Dermis blood vessel endothelial cell (primary cell): ENCODE data around the gene BORCS5. TPM values are rescaled to one million over a fixed set of nuclear protein-coding genes. Genes with fewer than 3 reads are reported as not detected.
A peak's percentile ranks its signal among the peaks of the same experiment; 100 is the strongest.
"Not testable (repeated sequence)": the region's sequence is repeated elsewhere in the genome, so short reads cannot be mapped to it uniquely, and the experiment has no call there.

Experiments used
- DNase-seq: peaks from one replicate; pipeline ENCODE4 v3.0.0; 2010
- total RNA-seq: library from RNA; depleted of rRNA; stranded (reverse); fragments of >200 nt; gene quantifications from 2 replicates; pipeline ENCODE4 v1.2.3, GENCODE V29; 2014

Gene BORCS5
- total RNA-seq, 1 donor from 2014 or later = 2.9 TPM

- no peak for DNase-seq
These were observed 109.3 kb downstream of the BORCS5 start for GRCh38 chr12:12466157-12466556.

GRCh38 chr12:12467264-12467663, 110.4 kb downstream of the BORCS5 start:
- DNase-seq = no peak

- DNase-seq = peak; percentile 13
These were observed 110.9 kb downstream of the BORCS5 start for GRCh38 chr12:12467688-12468261.

GRCh38 chr12:12468575-12468974, 111.7 kb downstream of the BORCS5 start:
- DNase-seq = no peak

GRCh38 chr12:12469386-12469785, 112.5 kb downstream of the BORCS5 start:
- DNase-seq = no peak

GRCh38 chr12:12470751-12471306, 114.0 kb downstream of the BORCS5 start:
- DNase-seq = no peak

GRCh38 chr12:12471982-12472961, 115.4 kb downstream of the BORCS5 start:
- DNase-seq = not testable (repeated sequence)

- no peak for DNase-seq
These were observed 116.3 kb downstream of the BORCS5 start for GRCh38 chr12:12473223-12473622.

GRCh38 chr12:12474471-12474928, 117.6 kb downstream of the BORCS5 start:
- no peak for DNase-seq

- peak; percentile 92 for DNase-seq
These were observed 118.3 kb downstream of the BORCS5 start for GRCh38 chr12:12474931-12475795.

GRCh38 chr12:12476857-12477531, 120.1 kb downstream of the BORCS5 start:
- no peak for DNase-seq

GRCh38 chr12:12477532-12477890, 120.6 kb downstream of the BORCS5 start:
- no peak for DNase-seq

- DNase-seq = no peak
These were observed 123.2 kb downstream of the BORCS5 start for GRCh38 chr12:12480074-12480473.

GRCh38 chr12:12481631-12482030, 124.8 kb downstream of the BORCS5 start:
- peak; percentile 75 for DNase-seq

- no peak for DNase-seq
These were observed 125.4 kb downstream of the BORCS5 start for GRCh38 chr12:12482150-12482761.

GRCh38 chr12:12482959-12483358, 126.1 kb downstream of the BORCS5 start:
- DNase-seq = no peak

- no peak for DNase-seq
These were observed 126.6 kb downstream of the BORCS5 start for GRCh38 chr12:12483438-12483837.

- DNase-seq = no peak
These were observed 129.9 kb downstream of the BORCS5 start for GRCh38 chr12:12486661-12487240.

GRCh38 chr12:12487490-12487889, 130.6 kb downstream of the BORCS5 start:
- no peak for DNase-seq

GRCh38 chr12:12488296-12488695, 131.4 kb downstream of the BORCS5 start:
- DNase-seq = no peak
